Skeletal muscle cell (primary cell): ENCODE measurements around the gene PDGFRA.

Source experiments
- DNase-seq: peaks from one replicate; pipeline ENCODE4 v3.0.0-alpha.2; 2010; ENCODE audit warnings: low read depth
- H3K4me3 ChIP-seq: 2 replicates; pipeline ENCODE4 v1.5.1; 2011; ENCODE audit warnings: low read depth, mild to moderate bottlenecking, control low read depth, low read length, moderate library complexity

Gene PDGFRA

DNA sequence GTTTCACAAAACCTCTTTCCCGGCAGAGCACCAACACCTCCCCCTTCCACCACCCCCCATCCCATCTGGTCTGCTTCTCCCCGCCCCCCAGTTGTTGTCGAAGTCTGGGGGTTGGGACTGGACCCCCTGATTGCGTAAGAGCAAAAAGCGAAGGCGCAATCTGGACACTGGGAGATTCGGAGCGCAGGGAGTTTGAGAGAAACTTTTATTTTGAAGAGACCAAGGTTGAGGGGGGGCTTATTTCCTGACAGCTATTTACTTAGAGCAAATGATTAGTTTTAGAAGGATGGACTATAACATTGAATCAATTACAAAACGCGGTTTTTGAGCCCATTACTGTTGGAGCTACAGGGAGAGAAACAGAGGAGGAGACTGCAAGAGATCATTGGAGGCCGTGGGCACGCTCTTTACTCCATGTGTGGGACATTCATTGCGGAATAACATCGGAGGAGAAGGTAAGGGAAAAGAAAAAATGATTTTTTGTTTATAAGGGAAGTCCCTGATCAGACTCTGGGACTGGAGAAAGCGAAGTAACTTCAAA is at the start of gene PDGFRA:
TSS of gene PDGFRA (plus strand) at position 333 of the 541 bp plus-strand sequence. CDS start 29,476 bp downstream, outside the sequence.
- H3K4me3 ChIP-seq = peak within 1 kb of the TSS; percentile 78
- peak; percentile 94 for DNase-seq

DNA sequence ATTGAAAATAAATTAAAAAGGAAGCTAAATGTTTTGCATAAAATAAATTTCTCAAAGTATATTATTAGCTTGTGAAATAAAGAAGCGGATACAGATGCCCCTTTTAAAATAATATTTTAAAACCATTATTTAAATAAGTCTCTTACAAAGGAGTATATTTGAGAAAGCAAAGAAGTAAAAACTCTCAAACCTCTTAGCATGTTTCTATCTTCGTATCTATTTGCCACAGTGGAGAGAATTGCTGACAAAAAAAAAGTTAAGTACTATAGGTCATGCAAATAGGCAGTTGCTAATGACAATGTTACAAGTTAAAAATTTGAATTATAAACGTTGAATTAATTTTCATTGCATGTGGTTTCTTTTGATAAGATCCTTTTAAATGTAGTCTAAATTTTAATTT is 44.5 kb upstream of the PDGFRA start:
- DNase-seq = no peak
- H3K4me3 ChIP-seq = no peak overlapping the region

DNA sequence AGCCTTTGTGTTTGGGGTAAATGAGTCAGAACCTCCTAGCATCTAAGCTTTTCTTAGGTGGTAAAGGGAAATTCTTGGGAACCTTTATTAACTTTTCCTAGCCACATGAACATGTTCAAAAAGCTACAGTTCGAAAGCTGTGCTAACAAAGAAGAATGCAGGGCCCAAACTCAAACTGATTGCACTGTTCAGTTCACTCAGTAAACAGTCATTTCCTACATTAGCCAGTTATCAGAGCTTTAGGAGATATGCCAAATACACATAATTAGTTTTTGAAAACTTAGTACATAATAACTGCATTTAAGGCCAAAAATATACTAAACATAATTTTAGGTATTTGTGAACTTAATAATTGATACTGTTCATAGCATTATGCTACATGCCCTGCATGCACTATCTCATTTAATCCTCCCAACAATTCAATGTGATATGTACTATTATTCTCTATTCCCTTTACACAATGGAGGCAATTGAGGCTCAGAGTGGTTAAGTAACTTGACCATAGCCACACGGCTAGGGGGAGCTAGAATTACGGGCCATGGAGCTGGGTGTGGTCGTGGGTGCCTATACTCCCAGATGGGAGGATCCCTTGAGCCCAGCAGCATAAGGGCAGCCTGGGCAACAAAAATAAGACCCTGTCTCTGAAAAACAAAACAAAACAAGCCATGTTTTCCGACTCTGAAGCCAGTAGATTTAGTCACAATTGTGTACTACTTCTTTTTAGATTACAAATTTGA is 43.9 kb upstream of the PDGFRA start:
- DNase-seq = no peak
- no peak overlapping the region for H3K4me3 ChIP-seq

DNA sequence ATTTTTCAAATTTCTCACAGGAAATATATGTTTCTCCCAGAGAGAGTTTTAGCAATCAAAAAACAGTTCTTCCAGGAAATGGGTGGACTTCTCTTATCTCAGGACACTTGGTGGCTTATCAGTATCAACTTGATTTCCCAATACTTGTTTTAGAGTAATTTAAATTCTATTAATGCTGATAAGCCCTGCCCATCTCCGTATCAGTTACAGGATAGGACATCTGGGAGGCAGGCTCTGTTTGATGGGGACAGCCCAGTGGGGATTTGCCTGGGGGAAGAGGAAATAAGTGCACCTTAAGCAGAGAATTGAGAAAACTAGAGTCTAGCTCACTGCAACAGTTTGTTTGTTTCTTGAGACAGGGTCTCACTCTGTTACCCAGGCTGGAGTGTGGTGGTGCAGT is 43.2 kb upstream of the PDGFRA start:
- no peak overlapping the region for H3K4me3 ChIP-seq
- no peak for DNase-seq

DNA sequence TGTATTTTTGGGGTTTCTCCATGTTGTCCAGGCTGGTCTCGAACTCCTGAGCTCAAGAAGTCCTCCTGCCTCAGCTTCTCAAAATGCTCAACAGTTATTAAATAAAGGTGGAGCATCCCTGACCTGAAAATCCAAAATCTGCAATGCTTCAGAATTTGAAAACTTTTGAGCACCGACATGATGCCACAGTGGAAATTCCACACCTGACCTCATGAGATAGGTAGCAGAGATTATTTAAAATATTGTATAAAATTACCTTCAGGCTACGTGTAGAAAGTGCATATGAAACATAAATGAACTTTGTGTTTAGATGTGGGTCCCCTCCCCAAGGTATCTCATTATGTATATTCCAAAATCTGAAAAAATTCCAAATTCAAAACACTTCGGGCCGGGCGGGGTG is 42.7 kb upstream of the PDGFRA start:
- H3K4me3 ChIP-seq = no peak overlapping the region
- no peak for DNase-seq

DNA sequence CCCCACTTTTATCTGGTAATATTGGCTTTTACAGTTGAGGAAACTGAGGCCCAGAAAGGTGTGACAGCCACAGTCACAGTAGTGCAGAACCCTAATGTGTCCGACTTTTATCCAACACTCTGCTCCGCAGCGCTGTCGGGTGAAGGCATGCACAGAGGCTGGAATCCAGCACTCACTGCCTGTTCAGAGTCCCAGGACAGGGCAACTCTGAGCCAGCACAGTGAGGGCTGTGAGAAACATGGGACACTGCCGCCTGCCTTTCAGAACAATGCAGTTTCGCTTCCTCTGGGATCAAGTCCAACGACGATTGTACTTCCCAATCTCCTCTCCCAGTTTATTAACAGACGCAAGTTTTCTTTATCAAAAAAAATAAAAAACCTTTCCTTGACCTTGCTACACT is 41.9 kb upstream of the PDGFRA start:
- no peak for DNase-seq
- H3K4me3 ChIP-seq = no peak overlapping the region

DNA sequence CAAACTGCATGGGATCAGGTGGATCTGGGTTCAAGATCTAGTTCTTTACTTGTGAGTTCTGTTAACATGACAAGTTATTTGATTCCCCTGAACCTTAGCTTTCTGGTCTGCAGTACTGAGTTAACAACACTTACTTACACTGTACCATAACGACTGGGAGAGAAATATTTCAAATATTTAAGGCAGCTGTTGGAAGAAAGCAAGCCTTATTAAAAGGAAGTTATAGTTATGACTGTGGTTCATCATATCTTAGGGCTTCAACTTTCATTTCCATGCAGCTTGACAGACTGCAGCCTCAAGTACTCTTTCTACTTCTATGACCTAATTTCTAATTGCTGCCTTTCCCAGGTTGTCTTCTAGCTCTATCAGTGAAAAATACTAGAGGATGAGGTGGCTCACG is 40.0 kb upstream of the PDGFRA start:
- no peak overlapping the region for H3K4me3 ChIP-seq

DNA sequence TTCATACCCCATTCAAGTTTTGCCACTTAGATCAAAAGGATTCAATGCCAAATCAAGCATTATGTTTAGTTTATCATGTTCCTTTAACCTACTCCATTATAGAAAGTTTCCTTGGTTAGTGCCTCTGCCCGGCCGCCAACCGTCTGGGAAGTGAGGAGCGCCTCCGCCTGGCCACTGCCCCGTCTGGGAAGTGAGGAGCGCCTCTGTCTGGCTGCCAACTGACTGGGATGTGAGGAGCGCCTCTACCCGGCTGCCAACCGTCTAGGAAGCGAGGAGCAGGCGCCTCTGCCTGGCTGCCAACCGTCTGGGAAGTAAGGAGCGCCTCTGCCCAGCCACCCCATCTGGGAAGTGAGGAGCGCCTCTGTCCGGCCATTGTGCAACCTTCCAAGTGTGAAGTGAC is 36.3 kb upstream of the PDGFRA start:
- no peak for DNase-seq
- H3K4me3 ChIP-seq = no peak overlapping the region

More for the DNA sequence above, 40.0 kb upstream of the PDGFRA start:
- DNase-seq = no peak

DNA sequence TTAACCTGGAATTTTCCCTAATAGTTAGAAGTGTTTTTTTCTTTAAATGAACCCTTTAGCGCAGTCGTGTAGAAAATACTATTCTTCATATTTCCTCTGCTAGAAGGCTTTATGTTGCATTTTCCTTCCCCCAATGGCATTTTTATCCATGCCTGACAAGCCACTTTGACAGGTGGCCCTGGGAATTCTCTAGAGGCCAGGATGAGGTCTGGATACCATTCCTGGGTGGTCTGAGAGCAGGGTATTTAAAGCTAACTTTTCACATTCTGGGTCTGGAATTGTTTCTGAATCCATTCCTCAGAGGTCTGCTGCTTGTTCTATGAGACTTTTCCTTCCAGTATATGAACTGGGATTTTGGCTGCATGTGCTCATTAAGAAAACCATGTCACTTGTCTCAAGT is 31.2 kb upstream of the PDGFRA start:
- no peak for DNase-seq
- H3K4me3 ChIP-seq = no peak overlapping the region

DNA sequence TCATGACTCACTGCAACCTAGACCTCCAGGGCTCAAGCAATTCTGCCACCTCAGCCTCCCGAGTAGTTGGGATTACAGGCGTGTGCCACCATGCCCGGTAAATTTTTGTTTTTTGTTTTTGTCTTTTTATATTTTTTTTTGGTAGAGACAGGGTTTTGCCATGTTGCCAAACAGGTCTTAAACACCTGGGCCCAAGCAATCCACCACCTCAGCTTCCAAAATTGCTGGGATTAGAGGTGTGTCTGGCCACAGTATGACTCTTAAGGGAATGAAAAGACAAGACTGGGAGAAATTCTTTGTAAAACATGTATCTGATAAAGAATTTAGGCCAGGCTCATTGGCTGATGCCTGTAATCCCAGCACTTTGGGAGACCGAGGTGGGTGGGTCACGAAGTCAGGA is 29.2 kb upstream of the PDGFRA start:
- no peak for DNase-seq
- H3K4me3 ChIP-seq = no peak overlapping the region

DNA sequence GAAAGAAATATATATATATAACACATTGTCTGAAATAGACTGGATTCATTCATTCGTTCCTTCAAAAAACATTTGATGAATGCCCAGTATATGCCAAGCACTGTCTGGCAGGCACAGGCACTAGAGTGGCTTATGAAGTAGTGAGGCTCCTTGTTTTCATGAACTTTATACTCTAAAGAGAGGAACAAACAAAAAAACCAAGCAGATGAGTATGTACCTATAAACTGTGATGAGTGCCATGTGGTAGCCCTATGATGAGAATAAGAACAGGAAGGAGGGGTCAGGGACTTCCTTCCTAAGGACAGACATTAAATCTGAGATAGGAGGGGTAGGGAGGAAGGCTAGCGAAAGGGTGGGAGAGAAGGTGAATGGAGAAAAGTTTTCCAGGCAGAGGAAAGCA is 19.5 kb upstream of the PDGFRA start:
- H3K4me3 ChIP-seq = no peak overlapping the region
- DNase-seq = no peak

DNA sequence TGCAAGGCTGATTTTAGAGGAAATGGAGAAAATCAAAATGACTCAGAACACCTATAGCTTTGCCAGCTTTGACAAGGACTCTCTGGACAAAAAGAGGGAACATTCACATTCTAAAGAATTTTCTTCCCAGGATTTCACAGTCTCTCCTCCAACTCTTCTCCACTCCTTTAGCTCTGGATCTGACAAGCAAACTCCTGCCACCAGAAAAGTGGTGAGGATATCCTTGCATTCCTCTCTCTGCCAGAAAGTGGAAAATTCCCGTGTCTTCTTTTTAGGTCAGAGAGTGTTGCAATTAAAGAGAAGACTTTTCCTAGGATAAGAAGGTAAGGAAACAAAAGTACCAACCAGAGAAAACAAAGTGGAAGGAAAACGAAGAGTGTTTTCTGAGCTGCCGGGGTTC is 16.1 kb upstream of the PDGFRA start:
- no peak for DNase-seq
- no peak overlapping the region for H3K4me3 ChIP-seq

DNA sequence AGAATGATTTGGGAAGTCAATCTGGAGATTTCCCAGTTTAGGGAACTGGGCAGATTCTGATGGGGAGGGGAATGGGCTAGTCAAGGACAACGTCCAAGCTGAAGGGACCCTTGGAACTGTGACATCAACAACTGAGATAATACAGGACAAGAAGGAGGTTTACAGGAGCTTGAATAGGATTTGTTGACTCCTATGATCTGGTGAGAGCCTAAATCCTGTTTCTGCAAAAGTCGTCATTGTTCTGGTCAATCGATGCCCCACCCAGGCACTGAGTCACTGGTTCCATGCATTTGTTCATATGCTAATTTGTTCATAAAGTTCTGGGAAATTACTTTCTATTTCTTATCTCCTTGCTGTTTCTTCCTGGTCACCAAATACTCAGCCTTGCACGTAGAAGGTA is 15.3 kb upstream of the PDGFRA start:
- no peak for DNase-seq
- H3K4me3 ChIP-seq = no peak overlapping the region

DNA sequence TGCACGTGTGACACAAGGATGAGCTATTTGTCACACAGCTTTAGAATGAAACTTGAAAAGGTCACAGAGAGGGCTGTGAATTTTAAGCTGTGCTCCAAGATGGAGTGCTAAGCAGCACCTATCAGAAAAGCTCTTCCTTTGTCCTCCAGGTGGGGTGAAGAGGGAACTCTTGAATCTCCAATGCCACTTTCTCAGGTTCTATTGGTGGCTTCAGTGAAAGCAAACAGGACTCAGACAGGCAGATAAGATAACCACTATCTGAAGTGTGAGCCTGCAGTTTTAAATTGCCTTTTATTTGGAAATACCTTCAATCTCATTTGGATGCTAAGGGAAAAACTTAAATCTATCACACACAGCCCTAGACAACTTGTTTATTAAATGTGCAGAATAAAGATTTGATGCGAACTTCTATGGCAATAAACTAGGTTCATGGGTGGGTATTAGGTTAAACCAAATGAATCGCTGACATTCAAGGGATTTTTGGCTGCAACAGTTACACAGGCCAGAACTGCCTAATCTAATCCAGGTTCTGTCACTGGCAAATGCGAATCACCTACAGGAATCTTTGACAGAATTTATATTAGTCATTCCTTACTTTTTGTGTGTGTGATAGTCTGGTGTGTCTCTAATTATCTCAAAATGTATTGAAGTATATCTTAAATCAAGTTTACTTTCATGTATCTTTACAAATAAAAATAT is 13.6 kb upstream of the PDGFRA start:
- no peak for DNase-seq
- H3K4me3 ChIP-seq = no peak overlapping the region

DNA sequence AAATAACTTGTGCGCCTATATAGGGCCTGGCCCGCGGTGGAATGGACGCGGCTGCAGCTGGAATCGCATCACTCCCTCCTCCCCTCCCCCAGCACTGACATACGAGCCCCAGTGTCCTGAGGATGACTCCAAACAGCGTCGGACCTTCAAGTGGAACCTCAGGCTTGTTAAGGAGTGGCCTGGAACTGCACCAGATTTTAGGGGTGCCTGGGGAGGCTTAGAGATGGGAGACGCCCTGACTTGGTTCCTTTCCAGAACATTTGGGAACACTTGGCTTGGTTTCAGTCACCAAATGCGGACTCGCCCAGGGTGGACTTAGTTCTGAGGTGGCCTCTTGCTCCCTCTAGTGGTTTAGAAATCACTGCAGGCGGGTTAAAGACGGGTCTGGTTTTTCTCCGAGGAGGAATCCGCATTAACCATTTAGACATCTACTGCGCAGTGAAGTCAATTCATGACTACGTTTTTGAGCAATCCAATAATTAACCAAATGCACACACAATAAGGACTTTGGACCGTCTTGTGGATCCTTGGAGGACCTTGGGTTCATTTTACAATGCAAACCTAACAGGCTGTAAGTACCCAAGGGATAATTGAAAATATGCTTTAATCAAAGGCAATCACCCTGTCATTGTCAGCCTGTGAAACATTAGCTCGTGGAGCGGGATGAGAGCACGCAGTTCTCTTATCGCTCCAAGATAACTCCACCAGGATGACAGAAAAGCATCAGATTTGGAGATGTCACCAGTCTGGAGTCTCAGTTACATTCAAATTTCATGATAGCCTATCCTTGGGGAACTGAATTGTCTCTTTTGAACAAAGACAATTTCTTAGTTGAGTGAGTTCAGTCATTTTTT is 11.2 kb upstream of the PDGFRA start:
- peak; percentile 73 for DNase-seq
- H3K4me3 ChIP-seq = peak overlapping the region; percentile 52

DNA sequence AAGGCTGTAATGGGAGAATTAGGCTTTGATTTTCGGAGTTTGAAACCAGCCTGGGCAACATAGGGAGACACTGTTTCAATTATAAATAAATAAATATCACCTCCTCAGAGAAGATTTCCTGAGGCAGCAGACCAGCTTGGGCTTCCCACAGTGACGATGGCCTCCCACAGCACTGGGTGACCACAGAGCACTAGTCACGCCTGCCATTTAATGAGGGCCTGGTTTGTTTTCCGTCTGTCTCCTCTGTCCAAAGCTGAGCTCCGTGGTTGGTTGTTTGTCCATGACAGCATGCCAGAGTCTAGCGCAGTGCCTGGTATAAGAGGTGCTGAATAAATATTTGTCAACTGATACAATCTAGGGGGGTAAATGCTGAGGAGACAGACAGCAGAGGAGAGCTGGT is 10.4 kb upstream of the PDGFRA start:
- no peak for DNase-seq
- no peak overlapping the region for H3K4me3 ChIP-seq

DNA sequence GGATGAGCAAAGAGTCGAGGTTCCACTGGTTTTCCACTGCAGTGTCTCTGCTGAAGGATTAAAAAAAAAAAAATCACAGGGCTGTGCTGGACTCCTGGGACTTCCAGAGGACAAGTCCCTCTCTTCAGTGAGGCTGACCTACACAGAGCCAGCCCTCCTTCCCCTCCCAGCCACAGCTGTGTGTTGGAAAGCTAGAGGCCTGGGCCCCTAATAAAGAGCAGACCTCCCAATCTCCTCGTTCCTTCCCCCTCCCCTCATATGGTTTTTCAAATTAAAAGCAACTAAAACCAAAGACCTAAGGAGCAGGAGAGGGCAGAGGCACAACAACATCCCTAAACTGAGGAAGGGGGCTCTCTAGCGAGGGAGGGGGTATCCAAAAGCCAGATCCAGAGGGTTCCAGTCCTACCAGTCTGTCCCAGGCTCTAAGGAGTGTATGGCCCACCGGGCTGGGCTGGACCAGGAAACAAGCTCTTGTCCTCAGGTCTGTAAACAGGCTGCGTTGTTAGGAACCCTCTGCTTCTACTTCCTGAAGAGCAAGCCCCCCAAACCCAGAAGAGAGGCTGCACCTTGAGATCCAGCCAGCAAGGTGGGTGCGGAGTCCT is 4.0 kb upstream of the PDGFRA start:
- no peak overlapping the region for H3K4me3 ChIP-seq

DNA sequence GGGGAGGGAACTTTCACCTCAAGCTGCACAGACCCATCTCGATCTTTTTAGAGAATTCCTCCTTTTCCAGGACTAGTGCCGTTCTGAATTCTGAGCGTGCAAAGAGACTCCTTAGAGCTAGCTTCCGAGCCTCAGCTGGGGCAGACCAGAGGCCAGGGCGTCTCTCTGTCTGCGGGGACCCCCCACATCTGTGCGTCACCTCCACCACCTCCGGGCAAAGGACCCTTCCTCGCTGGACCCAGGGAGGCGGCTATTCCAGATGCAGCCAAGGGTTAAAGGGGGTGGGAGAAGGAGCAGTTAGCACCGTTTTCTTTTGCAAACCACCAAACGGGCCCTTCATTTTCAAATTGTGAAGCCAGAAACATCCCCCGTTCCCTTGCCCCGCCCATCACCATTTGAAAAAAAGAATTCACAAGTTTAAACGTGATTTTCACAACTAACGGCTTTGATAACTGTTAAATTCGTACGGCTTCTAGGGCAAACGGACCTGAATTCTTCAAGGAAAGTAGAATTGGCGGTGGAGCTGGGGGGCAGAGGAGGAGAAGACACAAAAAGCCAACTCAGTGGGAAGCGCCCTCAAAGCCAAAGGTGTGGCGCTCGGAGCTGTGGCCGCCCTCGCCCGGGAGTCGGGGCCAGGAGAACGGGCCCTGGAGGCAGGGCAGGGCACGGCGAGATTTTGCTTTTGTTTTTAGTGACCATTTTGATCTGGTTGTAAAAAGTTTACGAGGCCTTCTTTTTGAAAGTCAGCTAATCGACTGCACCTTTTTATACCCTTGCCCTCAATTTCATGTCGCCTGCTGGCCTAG is 3.3 kb upstream of the PDGFRA start:
- no peak for DNase-seq
- H3K4me3 ChIP-seq = peak overlapping the region; percentile 78

More for the DNA sequence above, 4.0 kb upstream of the PDGFRA start:
- no peak for DNase-seq
